ENCODE measurements around the gene TMEM101. TPM values are rescaled to one million over a fixed set of nuclear protein-coding genes. Genes with fewer than 3 reads are reported as not detected.
A peak's percentile ranks its signal among the peaks of the same experiment; 100 is the strongest.

TMEM101 gene
- total RNA-seq, 1 experiment from 2014 or later: 25.6 TPM

DNA sequence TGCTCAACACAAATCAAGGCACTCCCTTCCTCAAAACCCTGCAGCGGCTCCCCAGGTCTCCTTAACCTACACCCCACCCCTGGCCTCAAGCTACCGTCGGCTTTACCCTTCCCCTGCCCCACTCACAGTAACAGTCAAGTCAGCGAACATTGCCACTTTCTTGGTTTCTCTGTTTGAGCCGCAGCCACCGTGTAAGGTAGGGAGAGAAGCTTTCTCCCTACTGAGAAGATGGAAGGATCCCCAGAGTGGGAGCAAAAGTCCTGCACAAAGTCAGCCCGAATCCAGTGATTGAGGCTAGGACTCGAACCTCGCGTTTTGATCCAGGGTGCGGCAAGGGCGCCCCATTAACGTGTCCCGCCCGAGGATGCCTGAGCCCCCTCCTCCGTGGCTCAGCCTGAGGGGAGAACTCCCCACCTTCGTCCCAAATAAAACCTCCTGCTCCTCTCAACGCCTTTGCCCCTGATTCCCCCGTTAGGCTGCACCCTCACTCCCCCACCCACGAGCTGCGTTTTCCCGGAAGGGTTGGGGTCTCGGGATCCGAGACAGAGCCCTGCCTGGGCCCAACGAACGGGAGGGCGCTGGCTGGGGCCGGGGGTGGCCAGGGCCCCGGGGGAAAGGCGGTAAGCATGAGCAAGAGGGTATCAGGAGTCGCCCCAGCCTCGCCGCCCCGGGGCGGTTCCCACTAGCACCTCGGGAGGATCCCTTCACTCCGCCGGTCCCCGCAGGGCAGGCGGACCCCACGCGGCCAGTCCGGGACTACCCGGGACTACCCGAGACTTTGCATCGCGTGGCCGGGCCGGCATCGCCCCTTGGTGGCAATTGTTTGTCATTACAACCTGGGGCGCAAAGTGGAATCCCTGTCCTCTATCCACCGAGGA, 20.3 kb downstream of the TMEM101 start:
- DNase-seq (ENCODE audit: unreplicated experiment): peak; percentile 69
- peak overlapping the region; percentile 64 for H3K4me3 Mint-ChIP-seq (ENCODE audit: unreplicated experiment)
- TF ChIP-seq, protein P1, sequence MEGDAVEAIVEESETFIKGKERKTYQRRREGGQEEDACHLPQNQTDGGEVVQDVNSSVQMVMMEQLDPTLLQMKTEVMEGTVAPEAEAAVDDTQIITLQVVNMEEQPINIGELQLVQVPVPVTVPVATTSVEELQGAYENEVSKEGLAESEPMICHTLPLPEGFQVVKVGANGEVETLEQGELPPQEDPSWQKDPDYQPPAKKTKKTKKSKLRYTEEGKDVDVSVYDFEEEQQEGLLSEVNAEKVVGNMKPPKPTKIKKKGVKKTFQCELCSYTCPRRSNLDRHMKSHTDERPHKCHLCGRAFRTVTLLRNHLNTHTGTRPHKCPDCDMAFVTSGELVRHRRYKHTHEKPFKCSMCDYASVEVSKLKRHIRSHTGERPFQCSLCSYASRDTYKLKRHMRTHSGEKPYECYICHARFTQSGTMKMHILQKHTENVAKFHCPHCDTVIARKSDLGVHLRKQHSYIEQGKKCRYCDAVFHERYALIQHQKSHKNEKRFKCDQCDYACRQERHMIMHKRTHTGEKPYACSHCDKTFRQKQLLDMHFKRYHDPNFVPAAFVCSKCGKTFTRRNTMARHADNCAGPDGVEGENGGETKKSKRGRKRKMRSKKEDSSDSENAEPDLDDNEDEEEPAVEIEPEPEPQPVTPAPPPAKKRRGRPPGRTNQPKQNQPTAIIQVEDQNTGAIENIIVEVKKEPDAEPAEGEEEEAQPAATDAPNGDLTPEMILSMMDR (IDR thresholded peaks at IDR 0.05; ENCODE audit: unreplicated experiment): peak; percentile 95
- intact Hi-C loops (cut with micrococcal nuclease): loop anchor here (1.0 kb wide), 2 partner anchors 50 to 116 kb away; no protein-coding TSS in a partner anchor
- ChIA-PET POLR2A (interaction anchor here (0.7 kb wide), 1 partner anchor 51 kb away, joined by 4 read pairs; no protein-coding TSS in a partner anchor), CTCF (interaction anchor here (0.6 to 7.3 kb wide), 18 partner anchors 8 to 398 kb away, joined by 3 to 82 read pairs (median 4); partner anchors contain the start of genes NAGS and PPY)
- H3K36me3 Mint-ChIP-seq (ENCODE audit: insufficient read depth, unreplicated experiment): peaks cover 5% of the 10 kb centered on the region
- H3K4me1 Mint-ChIP-seq (ENCODE audit: insufficient read depth, unreplicated experiment): peaks cover 8% of the 10 kb centered on the region
- no peak overlapping the region for H3K27ac Mint-ChIP-seq (ENCODE audit: low read depth, unreplicated experiment)
- BruUV-seq (replicated peaks): no TSS peak
- H3K27me3 Mint-ChIP-seq (ENCODE audit: insufficient read depth, unreplicated experiment): no peaks in the 10 kb centered on the region
- H3K9me3 Mint-ChIP-seq (ENCODE audit: unreplicated experiment): no peaks in the 10 kb centered on the region

DNA sequence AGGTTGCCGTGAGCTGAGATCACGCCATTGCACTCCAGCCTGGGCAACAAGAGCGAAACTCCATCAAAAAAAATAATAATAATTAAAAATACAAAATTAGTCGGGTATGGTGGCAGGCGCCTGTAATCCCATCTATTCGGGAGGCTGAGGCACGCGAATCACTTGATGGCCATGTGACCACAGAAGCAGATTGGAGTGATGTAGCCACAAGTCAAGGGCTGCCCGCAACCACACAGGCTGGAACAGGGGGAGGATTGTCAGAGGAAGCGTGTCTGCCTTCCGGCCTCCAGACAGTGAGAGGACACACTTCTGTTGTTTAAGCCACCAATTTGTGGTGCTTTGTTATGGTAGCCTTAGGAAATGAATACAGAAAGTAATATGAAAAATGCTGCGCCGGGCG, 22.1 kb downstream of the TMEM101 start:
- Mint-ChIP-seq H3K27ac (ENCODE audit: low read depth, unreplicated experiment) (no peak overlapping the region), H3K4me3 (ENCODE audit: unreplicated experiment) (no peak overlapping the region), H3K36me3 (ENCODE audit: insufficient read depth, unreplicated experiment) (no peaks in the 10 kb centered on the region), H3K27me3 (ENCODE audit: insufficient read depth, unreplicated experiment) (peaks cover 13% of the 10 kb centered on the region), H3K9me3 (ENCODE audit: unreplicated experiment) (no peaks in the 10 kb centered on the region), H3K4me1 (ENCODE audit: insufficient read depth, unreplicated experiment) (no peaks in the 10 kb centered on the region)
- BruUV-seq (replicated peaks): no TSS peak
- intact Hi-C loops (cut with micrococcal nuclease): no loop called here
- DNase-seq (ENCODE audit: unreplicated experiment): no peak
- ChIA-PET CTCF (interaction anchor here (0.7 to 1.5 kb wide), 2 partner anchors 10 to 49 kb away, joined by 4 to 5 read pairs; no protein-coding TSS in a partner anchor), POLR2A (interaction anchor here (1.0 kb wide), 1 partner anchor 114 kb away, joined by 3 read pairs; no protein-coding TSS in a partner anchor)
- TF ChIP-seq, protein P1 (IDR thresholded peaks at IDR 0.05; ENCODE audit: unreplicated experiment): no peak

DNA sequence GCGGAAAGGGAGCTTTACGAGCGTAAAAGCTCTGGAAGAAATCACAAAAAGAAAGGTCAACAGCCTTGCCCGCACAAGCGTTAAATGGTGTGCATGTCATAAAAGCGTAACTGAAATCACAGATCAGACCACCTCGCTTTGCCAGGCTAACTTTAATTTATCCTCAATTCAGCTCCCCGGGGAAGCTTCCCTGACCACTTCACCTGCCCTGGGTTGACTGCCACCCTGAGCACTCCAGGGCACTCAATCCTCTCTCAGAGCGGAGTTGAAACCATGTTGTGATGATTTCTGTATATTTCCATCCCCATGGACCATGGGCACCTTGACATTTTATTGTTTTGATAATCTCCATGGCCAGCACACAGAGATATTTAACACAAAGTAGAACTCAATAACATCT, 26.5 kb downstream of the TMEM101 start:
- BruUV-seq (replicated peaks): no TSS peak
- ChIA-PET POLR2A (interaction anchor here (0.6 to 0.7 kb wide), 2 partner anchors 10 to 149 kb away, joined by 3 read pairs; no protein-coding TSS in a partner anchor), CTCF (interaction anchor here (0.5 to 1.1 kb wide), 3 partner anchors 9 to 319 kb away, joined by 3 read pairs; no protein-coding TSS in a partner anchor)

More for the DNA sequence above, 26.5 kb downstream of the TMEM101 start:
- no peaks in the 10 kb centered on the region for H3K4me1 Mint-ChIP-seq (ENCODE audit: insufficient read depth, unreplicated experiment)
- intact Hi-C loops (cut with micrococcal nuclease): no loop called here
- H3K4me3 Mint-ChIP-seq (ENCODE audit: unreplicated experiment): no peak overlapping the region
- TF ChIP-seq, protein P1 (IDR thresholded peaks at IDR 0.05; ENCODE audit: unreplicated experiment): no peak
- DNase-seq (ENCODE audit: unreplicated experiment): no peak
- H3K36me3 Mint-ChIP-seq (ENCODE audit: insufficient read depth, unreplicated experiment): no peaks in the 10 kb centered on the region
- no peak overlapping the region for H3K27ac Mint-ChIP-seq (ENCODE audit: low read depth, unreplicated experiment)
- peaks cover 24% of the 10 kb centered on the region for H3K27me3 Mint-ChIP-seq (ENCODE audit: insufficient read depth, unreplicated experiment)
- H3K9me3 Mint-ChIP-seq (ENCODE audit: unreplicated experiment): no peaks in the 10 kb centered on the region
